ENCODE results near the gene GATA6. TPM values are rescaled to one million over a fixed set of nuclear protein-coding genes. Genes with fewer than 3 reads are reported as not detected.

The GATA6 gene
- total RNA-seq, 1 experiment from 2014 or later: 3.3 TPM

DNA sequence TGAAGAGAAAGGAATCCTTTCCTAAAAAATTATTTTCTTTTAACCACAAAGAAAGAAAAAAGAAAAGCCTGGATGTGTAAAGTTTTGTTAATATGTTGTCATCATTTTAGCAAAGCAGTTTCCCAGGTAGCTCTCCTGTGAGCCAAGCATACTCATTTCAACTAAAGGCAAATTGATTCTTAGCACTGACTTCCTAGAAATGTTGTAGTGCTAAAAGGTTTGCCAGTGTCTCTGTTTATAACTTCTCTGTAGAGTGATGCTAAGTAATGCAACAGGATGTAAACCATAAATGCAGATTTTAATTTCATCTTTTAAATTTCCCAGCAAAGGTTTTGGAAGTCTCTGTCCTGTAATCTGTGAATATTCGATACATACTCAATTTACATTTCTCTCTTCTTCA lies 10.2 kb downstream of the GATA6 start:
- ChIA-PET RAD21 (ENCODE audit: low non-redundant PET in 1 of 2, low total read pairs in 2 of 2, uncharacterized antibody in 2 of 2, unreplicated experiment in 2 of 2) (no interaction called here), CTCF (no interaction called here), POLR2A (interaction anchor here (0.6 kb wide), 1 partner anchor 25 kb away, joined by 3 read pairs; no protein-coding TSS in a partner anchor)
- H2AFZ ChIP-seq (ENCODE audit: low read depth, low read length, poor library complexity, severe bottlenecking): no peak overlapping the region
- H3K79me2 ChIP-seq (ENCODE audit: insufficient read depth, low read length): no peaks in the 10 kb centered on the region
- intact Hi-C loops (cut with micrococcal nuclease): loop anchor here (2.0 kb wide), 1 partner anchor 19 kb away; no protein-coding TSS in a partner anchor
- H4K20me1 ChIP-seq (ENCODE audit: insufficient read depth): no peaks in the 10 kb centered on the region
- H3K4me2 ChIP-seq (ENCODE audit: low read length): no peak overlapping the region
- peaks cover 0 to 20% of the 10 kb centered on the region in 2 experiments; a peak in 2 of 4 replicates for H3K36me3 ChIP-seq (ENCODE audit: control insufficient read depth in 1 of 2, insufficient read depth in 2 of 2, low read length in 2 of 2)
- DNase-seq (ENCODE audit: low read depth, low spot score) (no peak), ATAC-seq (no peak)
- H3K27ac ChIP-seq (ENCODE audit: low read depth, low read length): no peak overlapping the region
- TF ChIP-seq POLR2AphosphoS5 (IDR thresholded peaks at IDR 0.05; ENCODE audit: low read depth, low read length): no peak
- TF ChIP-seq, protein P1, sequence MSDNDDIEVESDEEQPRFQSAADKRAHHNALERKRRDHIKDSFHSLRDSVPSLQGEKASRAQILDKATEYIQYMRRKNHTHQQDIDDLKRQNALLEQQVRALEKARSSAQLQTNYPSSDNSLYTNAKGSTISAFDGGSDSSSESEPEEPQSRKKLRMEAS (IDR thresholded peaks at IDR 0.05): no peak
- no peak for TF ChIP-seq FOSL1 (IDR thresholded peaks at IDR 0.05; ENCODE audit: low read depth)
- TF ChIP-seq YY1 (IDR thresholded peaks at IDR 0.05; ENCODE audit: extremely low read depth, insufficient replicate concordance, low read depth, low read length): no peak
- no peak for TF ChIP-seq SIN3A (IDR thresholded peaks at IDR 0.05; ENCODE audit: low read depth)
- no peak for TF ChIP-seq EZH2 (IDR thresholded peaks at IDR 0.05)
- no peak for TF ChIP-seq ZNF274 (IDR thresholded peaks at IDR 0.05; ENCODE audit: low read depth, low read length)
- H3K4me1 ChIP-seq (ENCODE audit: control insufficient read depth in 1 of 2, insufficient read depth in 2 of 2, low read length in 2 of 2): peaks cover 0 to 2% of the 10 kb centered on the region in 2 experiments; a peak in 1 of 4 replicates
- no peaks in the 10 kb centered on the region for H3K9me2 ChIP-seq (ENCODE audit: insufficient read depth)
- no peaks in the 10 kb centered on the region for H3K9me3 ChIP-seq (ENCODE audit: control insufficient read depth in 1 of 2, insufficient read depth in 1 of 2, low read depth in 1 of 2, low read length in 2 of 2)
- no peak overlapping the region for H3K9ac ChIP-seq (ENCODE audit: low read length)
- no TSS peak for BruUV-seq (replicated peaks)
- no peaks in the 10 kb centered on the region for H3K27me3 ChIP-seq (ENCODE audit: insufficient read depth, low read length)
- H3K4me3 ChIP-seq (replicated peaks in 1 of 2; ENCODE audit: low read depth in 1 of 2, low read length in 2 of 2): no peak overlapping the region

DNA sequence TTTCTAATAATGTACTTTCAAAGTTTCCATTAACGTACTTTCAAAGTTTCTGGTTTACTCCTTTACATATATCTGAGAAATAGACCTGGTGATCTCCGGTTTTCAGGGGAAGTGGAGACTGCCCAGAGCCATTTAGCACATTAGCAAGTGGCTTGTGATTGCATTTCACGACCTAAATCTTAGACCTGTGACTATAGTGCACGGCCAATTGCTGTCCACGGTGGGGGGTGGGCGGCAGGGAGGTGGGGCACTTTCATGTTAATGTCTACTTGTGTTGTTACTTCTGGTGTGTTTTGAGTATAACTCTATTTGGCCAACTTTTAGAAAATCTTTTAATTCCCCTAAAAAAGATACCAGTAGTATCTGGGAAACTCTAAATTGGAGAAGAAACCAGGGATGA lies 11.3 kb downstream of the GATA6 start:
- ATAC-seq (no peak), DNase-seq (ENCODE audit: low read depth, low spot score) (no peak)
- no peak overlapping the region for H2AFZ ChIP-seq (ENCODE audit: low read depth, low read length, poor library complexity, severe bottlenecking)
- BruUV-seq (replicated peaks): no TSS peak
- H4K20me1 ChIP-seq (ENCODE audit: insufficient read depth): no peaks in the 10 kb centered on the region
- RAD21 ChIA-PET (ENCODE audit: low non-redundant PET in 1 of 2, low total read pairs in 2 of 2, uncharacterized antibody in 2 of 2, unreplicated experiment in 2 of 2): no interaction called here
- H3K4me1 ChIP-seq (ENCODE audit: control insufficient read depth in 1 of 2, insufficient read depth in 2 of 2, low read length in 2 of 2): peaks cover 0 to 4% of the 10 kb centered on the region in 2 experiments; a peak in 1 of 4 replicates
- POLR2A ChIA-PET: no interaction called here
- no peak overlapping the region for H3K27ac ChIP-seq (ENCODE audit: low read depth, low read length)
- intact Hi-C loops (cut with micrococcal nuclease): loop anchor here (2.0 kb wide), 1 partner anchor 18 kb away; no protein-coding TSS in a partner anchor
- no peaks in the 10 kb centered on the region for H3K27me3 ChIP-seq (ENCODE audit: insufficient read depth, low read length)
- H3K36me3 ChIP-seq (ENCODE audit: control insufficient read depth in 1 of 2, insufficient read depth in 2 of 2, low read length in 2 of 2): peaks cover 0 to 18% of the 10 kb centered on the region in 2 experiments; a peak in 2 of 4 replicates
- no peaks in the 10 kb centered on the region for H3K79me2 ChIP-seq (ENCODE audit: insufficient read depth, low read length)
- no peak overlapping the region for H3K4me3 ChIP-seq (replicated peaks in 1 of 2; ENCODE audit: low read depth in 1 of 2, low read length in 2 of 2)
- H3K9me3 ChIP-seq (ENCODE audit: control insufficient read depth in 1 of 2, insufficient read depth in 1 of 2, low read depth in 1 of 2, low read length in 2 of 2): no peaks in the 10 kb centered on the region
- no peak overlapping the region for H3K9ac ChIP-seq (ENCODE audit: low read length)
- H3K4me2 ChIP-seq (ENCODE audit: low read length): no peak overlapping the region
- CTCF ChIA-PET: no interaction called here
- no peaks in the 10 kb centered on the region for H3K9me2 ChIP-seq (ENCODE audit: insufficient read depth)
- TF ChIP-seq POLR2A (IDR thresholded peaks at IDR 0.05; ENCODE audit: borderline replicate concordance, extremely low read depth, insufficient read depth, insufficient read length): no peak
- no peak for TF ChIP-seq RAD21 (IDR thresholded peaks at IDR 0.05; ENCODE audit: low read depth)
- no peak for TF ChIP-seq EZH2 (IDR thresholded peaks at IDR 0.05)
- TF ChIP-seq JUND (IDR thresholded peaks at IDR 0.05): no peak
- TF ChIP-seq, protein P2, sequence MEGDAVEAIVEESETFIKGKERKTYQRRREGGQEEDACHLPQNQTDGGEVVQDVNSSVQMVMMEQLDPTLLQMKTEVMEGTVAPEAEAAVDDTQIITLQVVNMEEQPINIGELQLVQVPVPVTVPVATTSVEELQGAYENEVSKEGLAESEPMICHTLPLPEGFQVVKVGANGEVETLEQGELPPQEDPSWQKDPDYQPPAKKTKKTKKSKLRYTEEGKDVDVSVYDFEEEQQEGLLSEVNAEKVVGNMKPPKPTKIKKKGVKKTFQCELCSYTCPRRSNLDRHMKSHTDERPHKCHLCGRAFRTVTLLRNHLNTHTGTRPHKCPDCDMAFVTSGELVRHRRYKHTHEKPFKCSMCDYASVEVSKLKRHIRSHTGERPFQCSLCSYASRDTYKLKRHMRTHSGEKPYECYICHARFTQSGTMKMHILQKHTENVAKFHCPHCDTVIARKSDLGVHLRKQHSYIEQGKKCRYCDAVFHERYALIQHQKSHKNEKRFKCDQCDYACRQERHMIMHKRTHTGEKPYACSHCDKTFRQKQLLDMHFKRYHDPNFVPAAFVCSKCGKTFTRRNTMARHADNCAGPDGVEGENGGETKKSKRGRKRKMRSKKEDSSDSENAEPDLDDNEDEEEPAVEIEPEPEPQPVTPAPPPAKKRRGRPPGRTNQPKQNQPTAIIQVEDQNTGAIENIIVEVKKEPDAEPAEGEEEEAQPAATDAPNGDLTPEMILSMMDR (IDR thresholded peaks at IDR 0.05 in 2 of 3, conservative IDR thresholded peaks at IDR 0.05 in 1 of 3; ENCODE audit: borderline replicate concordance in 1 of 3, insufficient read depth in 1 of 3, low read depth in 2 of 3, low read length in 2 of 3): no peak
- no peak for TF ChIP-seq SRF (IDR thresholded peaks at IDR 0.05; ENCODE audit: low read depth)
- TF ChIP-seq POLR2AphosphoS5 (IDR thresholded peaks at IDR 0.05; ENCODE audit: low read depth, low read length): no peak
- TF ChIP-seq ZNF274 (IDR thresholded peaks at IDR 0.05; ENCODE audit: low read depth, low read length): no peak
- TF ChIP-seq, protein P3, sequence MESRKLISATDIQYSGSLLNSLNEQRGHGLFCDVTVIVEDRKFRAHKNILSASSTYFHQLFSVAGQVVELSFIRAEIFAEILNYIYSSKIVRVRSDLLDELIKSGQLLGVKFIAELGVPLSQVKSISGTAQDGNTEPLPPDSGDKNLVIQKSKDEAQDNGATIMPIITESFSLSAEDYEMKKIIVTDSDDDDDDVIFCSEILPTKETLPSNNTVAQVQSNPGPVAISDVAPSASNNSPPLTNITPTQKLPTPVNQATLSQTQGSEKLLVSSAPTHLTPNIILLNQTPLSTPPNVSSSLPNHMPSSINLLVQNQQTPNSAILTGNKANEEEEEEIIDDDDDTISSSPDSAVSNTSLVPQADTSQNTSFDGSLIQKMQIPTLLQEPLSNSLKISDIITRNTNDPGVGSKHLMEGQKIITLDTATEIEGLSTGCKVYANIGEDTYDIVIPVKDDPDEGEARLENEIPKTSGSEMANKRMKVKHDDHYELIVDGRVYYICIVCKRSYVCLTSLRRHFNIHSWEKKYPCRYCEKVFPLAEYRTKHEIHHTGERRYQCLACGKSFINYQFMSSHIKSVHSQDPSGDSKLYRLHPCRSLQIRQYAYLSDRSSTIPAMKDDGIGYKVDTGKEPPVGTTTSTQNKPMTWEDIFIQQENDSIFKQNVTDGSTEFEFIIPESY (IDR thresholded peaks at IDR 0.05; ENCODE audit: extremely low read depth, insufficient replicate concordance, low read length): no peak
- TF ChIP-seq SP1 (IDR thresholded peaks at IDR 0.05; ENCODE audit: low read depth): no peak
- TF ChIP-seq ELF1 (IDR thresholded peaks at IDR 0.05; ENCODE audit: borderline replicate concordance, low read depth): no peak
- no peak for TF ChIP-seq CEBPB (IDR thresholded peaks at IDR 0.05; ENCODE audit: low read depth)

All from HCT116 (cell line).